Esophagus squamous epithelium (tissue), 5 donors: ENCODE measurements around the gene SPC25. TPM values are rescaled to one million over a fixed set of nuclear protein-coding genes. Genes with fewer than 3 reads are reported as not detected.
A peak's percentile ranks its signal among the peaks of the same experiment; 100 is the strongest.

Source experiments
- DNase-seq: peaks from one replicate; lab custom pipeline; 2025; lab: John Stamatoyannopoulos, UW
- H3K27ac ChIP-seq, 4 donors: fragments of 200-600 bp; sonication (generic); one replicate each; pipeline ENCODE4 v1.5.1; 2016 to 2019; ENCODE audit warnings: mild to moderate bottlenecking in 1 of 4
- H3K27me3 ChIP-seq, 4 donors: fragments of 200-600 bp; sonication (generic); 1 replicate in 3 of 4; 2 replicates in 1 of 4; pipeline versions ENCODE4 v1.5.1 to v1.6.0; 2017 to 2021; ENCODE audit warnings: antibody characterized with exemption in 1 of 4
- H3K36me3 ChIP-seq, 3 donors: fragments of 200-600 bp; sonication (generic); one replicate each; pipeline ENCODE4 v1.5.1; 2016 to 2019
- H3K4me1 ChIP-seq, 3 donors: fragments of 200-600 bp; sonication (generic); one replicate each; pipeline ENCODE4 v1.5.1; 2017 to 2019
- H3K4me3 ChIP-seq, 4 donors: fragments of 200-600 bp; sonication (generic); 1 replicate in 3 of 4; 2 replicates in 1 of 4; pipeline ENCODE4 v1.5.1; 2016 to 2019; ENCODE audit warnings: mild to moderate bottlenecking in 2 of 4, moderate library complexity in 1 of 4
- H3K9me3 ChIP-seq, 3 donors: fragments of 200-600 bp; sonication (generic); one replicate each; pipeline ENCODE4 v1.5.1; 2016 to 2019
- CTCF ChIP-seq, 6 experiments: fragments of 450-650 bp in 4 of 6; fragments of 200-600 bp in 2 of 6; sonication (generic) in 2 of 6; IDR thresholded peaks; one replicate each; pipeline ENCODE4 v1.5.1; 2016 to 2019; ENCODE audit warnings: antibody characterized with exemption in 6 of 6, mild to moderate bottlenecking in 4 of 6, moderate library complexity in 4 of 6
- POLR2A ChIP-seq, 4 donors: fragments of 450-650 bp; IDR thresholded peaks; one replicate each; pipeline ENCODE4 v1.6.1; 2017; ENCODE audit warnings: antibody characterized with exemption in 4 of 4, mild to moderate bottlenecking in 4 of 4, moderate library complexity in 3 of 4
- whole genome bisulfite sequencing, 2 donors: methylation state at CpG; one replicate each; pipeline ENCODE4 v1.1.5; 2018; 5-methylcytosine and 5-hydroxymethylcytosine counted together
- intact Hi-C: fragments of 100-400 bp; cut with DNase I; formaldehyde crosslinking; loops from one replicate; pipeline ENCODE4 v1.15.0; 2022
- total RNA-seq, 4 donors: library from RNA; depleted of rRNA; stranded (reverse); fragments of >200 nt; gene quantifications; one replicate each; pipeline ENCODE4 v1.1.0, GENCODE V29; 2016
- donor health status: DM: yes; HTN: yes; CAD: no.

The SPC25 gene
- total RNA-seq, 4 donors from 2014 or later: 2.2 to 11.7 (median 4.2) TPM

- no peaks in the 10 kb centered on the region for H3K36me3 ChIP-seq
- DNase-seq: no peak
- intact Hi-C loops: loop anchor here (5.0 to 10.0 kb wide), 2 partner anchors 146 to 573 kb away; no protein-coding TSS in a partner anchor
- WGBS, 2 donors: 15% methylated on average over 4 of the region's 4 CpGs
- H3K27me3 ChIP-seq: peaks cover 0 to 5% (median 0%) of the 10 kb centered on the region in 4 donors
- H3K9me3 ChIP-seq: peaks cover 0 to 3% (median 0%) of the 10 kb centered on the region in 3 donors
- no peak overlapping the region for H3K27ac ChIP-seq
- TF ChIP-seq CTCF (IDR thresholded peaks at IDR 0.05) (peak; percentile 34 to 71 (median 62)), POLR2A (IDR thresholded peaks at IDR 0.05) (no peak)
- H3K4me3 ChIP-seq: no peak overlapping the region
- no peaks in the 10 kb centered on the region for H3K4me1 ChIP-seq
These were observed 30.4 kb upstream of the SPC25 start for GRCh38 chr2:168920504-168921157.

GRCh38 chr2:168916331-168916675, 26.1 kb upstream of the SPC25 start:
- DNase-seq: no peak
- 74 to 75% methylated on average over 4 of the region's 4 CpGs for WGBS, 2 donors
- intact Hi-C loops: no loop called here
- Histone ChIP-seq H3K27ac (no peak overlapping the region), H3K36me3 (no peaks in the 10 kb centered on the region), H3K4me1 (peaks cover 0 to 9% (median 4%) of the 10 kb centered on the region in 3 donors), H3K27me3 (peaks cover 0 to 24% (median 0%) of the 10 kb centered on the region in 4 donors), H3K4me3 (no peak overlapping the region), H3K9me3 (peaks cover 0 to 3% (median 0%) of the 10 kb centered on the region in 3 donors)
- TF ChIP-seq CTCF (IDR thresholded peaks at IDR 0.05): no peak
- TF ChIP-seq POLR2A (IDR thresholded peaks at IDR 0.05): no peak

- intact Hi-C loops: no loop called here
- H3K4me1 ChIP-seq: peaks cover 0 to 9% (median 4%) of the 10 kb centered on the region in 3 donors
- TF ChIP-seq POLR2A (IDR thresholded peaks at IDR 0.05) (no peak), CTCF (IDR thresholded peaks at IDR 0.05) (no peak)
- H3K9me3 ChIP-seq: peaks cover 0 to 3% (median 0%) of the 10 kb centered on the region in 3 donors
- H3K27ac ChIP-seq: no peak overlapping the region
- 86 to 96% methylated on average over 3 of the region's 3 CpGs for WGBS, 2 donors
- no peak overlapping the region for H3K4me3 ChIP-seq
- H3K27me3 ChIP-seq: peaks cover 0 to 26% (median 0%) of the 10 kb centered on the region in 4 donors
- H3K36me3 ChIP-seq: no peaks in the 10 kb centered on the region
- DNase-seq: no peak
These were observed 25.5 kb upstream of the SPC25 start for GRCh38 chr2:168915441-168916330.

DNA sequence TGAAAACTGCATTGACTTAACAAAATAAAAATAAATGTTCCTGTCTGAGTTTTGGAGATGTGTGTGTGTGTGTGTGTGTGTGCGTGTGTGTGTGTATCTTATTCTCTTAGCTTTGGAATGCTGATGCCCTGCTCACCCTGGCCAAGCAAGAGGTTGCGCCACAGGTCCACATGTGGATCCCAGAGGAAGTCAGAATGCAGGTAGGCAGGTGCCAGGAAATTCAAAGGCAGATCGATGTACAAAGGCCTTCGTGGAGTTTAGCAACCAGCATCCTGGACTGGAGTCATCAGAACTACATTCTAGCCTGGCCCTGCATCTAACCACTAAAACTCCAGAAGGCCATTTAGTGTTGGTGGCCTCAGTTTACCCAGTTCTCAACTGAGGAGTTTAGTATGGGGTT, 23.3 kb upstream of the SPC25 start:
- H3K36me3 ChIP-seq: no peaks in the 10 kb centered on the region
- peaks cover 0 to 33% (median 0%) of the 10 kb centered on the region in 4 donors for H3K27me3 ChIP-seq
- peaks cover 0 to 9% (median 4%) of the 10 kb centered on the region in 3 donors for H3K4me1 ChIP-seq
- 87 to 90% methylated on average over 2 to 3 of the region's 4 CpGs for WGBS, 2 donors
- intact Hi-C loops: no loop called here
- H3K4me3 ChIP-seq: no peak overlapping the region
- no peak overlapping the region for H3K27ac ChIP-seq
- H3K9me3 ChIP-seq: peaks cover 0 to 3% (median 0%) of the 10 kb centered on the region in 3 donors
- no peak for DNase-seq
- no peak for TF ChIP-seq CTCF (IDR thresholded peaks at IDR 0.05)
- TF ChIP-seq POLR2A (IDR thresholded peaks at IDR 0.05): no peak
